ENCODE results near the gene TM4SF4. TPM values are rescaled to one million over a fixed set of nuclear protein-coding genes. Genes with fewer than 3 reads are reported as not detected.

Gene TM4SF4
- total RNA-seq, 1 donor from 2014 or later: not detected

DNA sequence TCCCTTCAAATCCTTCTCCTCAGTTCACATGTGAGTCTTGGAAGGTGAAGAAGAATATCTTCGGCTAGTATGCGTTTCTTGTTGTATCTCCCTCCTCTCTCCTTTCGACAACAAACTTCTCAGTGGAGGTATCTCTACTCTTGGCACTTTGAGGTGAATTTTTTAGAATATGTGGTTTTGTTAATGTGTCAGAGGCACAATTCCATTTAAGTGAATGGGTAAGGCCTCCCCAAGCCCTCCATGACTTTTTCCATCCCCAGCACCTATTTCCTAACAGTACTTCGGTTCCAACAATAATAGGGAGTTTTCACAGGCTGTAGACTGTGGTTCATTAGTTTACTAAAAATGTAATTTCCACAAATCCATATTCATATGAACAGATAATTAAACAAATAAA, 74.2 kb downstream of the TM4SF4 start:
- DNase-seq: no peak

DNA sequence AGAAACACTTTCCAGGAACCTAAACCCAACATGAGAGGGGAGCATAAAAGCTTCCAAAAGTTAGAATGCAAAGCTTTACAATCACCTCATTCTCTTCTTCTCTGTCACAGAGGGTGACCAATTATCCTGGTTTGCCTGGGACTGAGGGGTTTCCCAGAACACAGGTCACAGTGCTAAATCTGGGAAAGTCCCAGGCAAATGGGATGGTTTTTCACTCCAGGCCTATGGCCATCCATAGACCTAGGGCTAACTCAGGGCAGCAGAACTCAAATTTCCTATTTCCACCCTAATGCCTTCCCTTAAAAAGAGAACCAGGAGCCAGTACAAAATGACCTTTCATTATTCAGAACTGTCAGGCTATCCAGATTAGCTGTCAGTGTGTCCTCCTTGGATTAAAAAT, 77.0 kb downstream of the TM4SF4 start:
- no peak for DNase-seq

DNA sequence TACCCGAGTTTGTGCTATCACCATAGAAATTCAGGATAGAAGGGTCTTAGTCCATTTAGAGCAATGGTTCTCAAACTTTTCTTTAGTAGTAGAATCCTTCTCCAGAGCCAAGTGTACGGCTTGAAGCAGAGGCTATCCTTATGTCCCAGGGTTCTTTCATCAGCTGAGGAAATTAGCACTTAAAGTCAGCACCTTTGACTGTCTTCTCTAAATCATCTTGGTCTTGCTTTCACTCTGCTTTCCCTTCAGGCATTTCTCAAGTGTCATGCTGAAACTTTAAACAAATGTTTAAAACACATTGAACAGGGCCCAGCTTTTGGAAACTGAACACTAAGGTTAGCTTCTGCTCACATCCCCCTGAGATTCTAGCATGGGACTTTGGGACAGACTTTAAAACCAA, 78.2 kb downstream of the TM4SF4 start:
- DNase-seq: no peak

Small RNAs within 50 kb of the gene (small RNA-seq; reads per million reads assigned to genes)
- gene AC108751.2 (ENCODE audit: low replicate concordance): not detected
- not detected for gene RNU6-1098P (ENCODE audit: low replicate concordance)

Other genes with a start within 250 kb of the TM4SF4 start
- 16.6 TPM for gene TM4SF18, start 141.1 kb upstream of the TM4SF4 start, total RNA-seq
- gene TM4SF1, start 97.0 kb upstream of the TM4SF4 start, total RNA-seq: 191 TPM
- 83.2 TPM for gene WWTR1, start 183.3 kb downstream of the TM4SF4 start, total RNA-seq